K562 (cell line): Measurements from ENCODE around the gene GNG5. TPM values are rescaled to one million over a fixed set of nuclear protein-coding genes. Genes with fewer than 3 reads are reported as not detected.

ENCODE experiments used
- CEBPB ChIP-seq: fragments of 450-650 bp; IDR thresholded peaks from 2 replicates; pipeline ENCODE4 v1.6.1; 2016; ENCODE audit warnings: missing genetic modification characterization, missing compliant biosample characterization
- EP400 ChIP-seq: fragments of 450-650 bp; IDR thresholded peaks from 2 replicates; pipeline ENCODE4 v1.6.1; 2017; ENCODE audit warnings: antibody characterized with exemption, mild to moderate bottlenecking, moderate library complexity
- ETV1 ChIP-seq: fragments of 450-650 bp; conservative IDR thresholded peaks from 2 replicates; pipeline ENCODE4 v1.6.1; 2016; ENCODE audit warnings: missing genetic modification characterization, control low read depth, low read depth, missing compliant biosample characterization
- GABPA ChIP-seq: fragments of 200-800 bp; sonication (Bioruptor generic); conservative IDR thresholded peaks from 2 replicates; pipeline ENCODE4 v1.6.1; 2016; ENCODE audit warnings: low read depth, missing genetic modification characterization, missing compliant biosample characterization
- GABPB1 ChIP-seq: sonication (generic); formaldehyde crosslinking; IDR thresholded peaks from 2 replicates; pipeline ENCODE4 v1.8.0; 2022; ENCODE audit warnings: mild to moderate bottlenecking, missing genetic modification reagents
- HCFC1 ChIP-seq: IDR thresholded peaks from 2 replicates; pipeline ENCODE4 v1.6.1; 2012; ENCODE audit warnings: low read depth, low read length, improper control_type of control experiment
- HSF4 ChIP-seq: fragments of 250-450 bp; sonication (Bioruptor Pico); IDR thresholded peaks from 2 replicates; pipeline ENCODE4 v2.1.2; 2022; ENCODE audit warnings: mild to moderate bottlenecking, moderate library complexity, borderline replicate concordance
- KLF16 ChIP-seq: IDR thresholded peaks from 2 replicates; pipeline ENCODE4 v1.6.1; 2016; ENCODE audit warnings: antibody characterized with exemption
- LEF1 ChIP-seq: fragments of 450-650 bp; IDR thresholded peaks from 2 replicates; pipeline ENCODE4 v1.6.1; 2016; ENCODE audit warnings: mild to moderate bottlenecking
- MAZ ChIP-seq, 2 experiments: fragments of 450-650 bp in 1 of 2; sonication (generic) in 1 of 2; formaldehyde crosslinking; IDR thresholded peaks in 1 of 2; conservative IDR thresholded peaks in 1 of 2; 2 replicates each; pipeline versions ENCODE4 v1.4.0 to v1.5.0; 2020; ENCODE audit warnings: mild to moderate bottlenecking in 1 of 2, missing genetic modification reagents in 1 of 2
- MEF2D ChIP-seq: conservative IDR thresholded peaks from 2 replicates; pipeline ENCODE4 v1.6.1; 2016; ENCODE audit warnings: low read depth, missing genetic modification characterization, missing compliant biosample characterization
- PHF21A ChIP-seq: fragments of 450-650 bp; IDR thresholded peaks from 2 replicates; pipeline ENCODE4 v1.6.1; 2017; ENCODE audit warnings: low read depth, borderline replicate concordance
- RAD21 ChIP-seq, 2 experiments: fragments of 250-450 bp in 1 of 2; fragments of 450-650 bp in 1 of 2; sonication (Bioruptor Pico) in 1 of 2; formaldehyde crosslinking in 1 of 2; IDR thresholded peaks in 1 of 2; conservative IDR thresholded peaks in 1 of 2; 2 replicates each; pipeline versions ENCODE4 v1.4.0 to v1.8.0; 2020 to 2022; ENCODE audit warnings: mild to moderate bottlenecking in 2 of 2, moderate library complexity in 1 of 2
- RBFOX2 ChIP-seq: fragments of 200-400 bp; formaldehyde crosslinking; IDR thresholded peaks from 2 replicates; pipeline ENCODE4 v1.6.1; 2017; ENCODE audit warnings: low read depth, mild to moderate bottlenecking, low read length, moderate library complexity
- SMARCC2 ChIP-seq: fragments of 450-650 bp; IDR thresholded peaks from 2 replicates; pipeline ENCODE4 v1.6.1; 2017; ENCODE audit warnings: antibody characterized with exemption, moderate library complexity, mild to moderate bottlenecking, low read depth
- SMARCE1 ChIP-seq: fragments of 450-650 bp; IDR thresholded peaks from 2 replicates; pipeline ENCODE4 v1.7.1; 2016; ENCODE audit warnings: mild to moderate bottlenecking
- SUPT5H ChIP-seq: fragments of 450-650 bp; IDR thresholded peaks from 2 replicates; pipeline ENCODE4 v1.6.1; 2016
- TAF15 ChIP-seq: fragments of 200-400 bp; formaldehyde crosslinking; IDR thresholded peaks from 2 replicates; pipeline ENCODE4 v1.6.1; 2017; ENCODE audit warnings: mild to moderate bottlenecking, low read depth, low read length, moderate library complexity
- ZNF232 ChIP-seq: sonication (generic); formaldehyde crosslinking; IDR thresholded peaks from 2 replicates; pipeline ENCODE4 v1.8.0; 2022; ENCODE audit warnings: mild to moderate bottlenecking, missing genetic modification reagents
- ZNF668 ChIP-seq: fragments of 250-450 bp; sonication (Bioruptor Pico); IDR thresholded peaks from 2 replicates; pipeline ENCODE4 v1.8.0; 2022; ENCODE audit warnings: mild to moderate bottlenecking, inconsistent platforms
- polyA plus RNA-seq, 8 experiments: library from polyadenylated mRNA; depleted of rRNA in 4 of 8; stranded (reverse) in 5 of 8; unstranded in 3 of 8; fragments of >200 nt; fragmentation: Nextera tagmentation in 2 of 8; fragmentation: Illumina TruSeq in 1 of 8; extraction: Ambion mirVana in 2 of 8; extraction: Trizol in 1 of 8; gene quantifications; 2 replicates each; pipeline versions ENCODE4 v1.2.1 to v1.2.3, GENCODE V29; 2011 to 2014; ENCODE audit warnings: inconsistent platforms in 1 of 8, missing spikeins in 1 of 8
- total RNA-seq, 7 experiments: library from RNA; depleted of rRNA in 6 of 7; stranded (reverse); fragments of >200 nt in 6 of 7; fragmentation: Illumina TruSeq in 2 of 7; extraction: Trizol in 2 of 7; gene quantifications; 2 replicates each; pipeline versions ENCODE4 v1.2.1 to v1.2.3, GENCODE V29; 2011 to 2021; ENCODE audit warnings: low replicate concordance in 1 of 7
- TF ChIP-seq, protein P1 (sequence below): fragments of 250-450 bp; sonication (Bioruptor Pico); IDR thresholded peaks from 2 replicates; pipeline ENCODE4 v1.4.0; 2020; ENCODE audit warnings: mild to moderate bottlenecking
- TF ChIP-seq, protein P2 (sequence below): fragments of 250-450 bp; sonication (Bioruptor Pico); IDR thresholded peaks from 2 replicates; pipeline ENCODE4 v1.8.0; 2021; ENCODE audit warnings: moderate library complexity, mild to moderate bottlenecking, inconsistent platforms
- TF ChIP-seq, protein P3 (sequence below), 2 experiments: fragments of 200-800 bp in 1 of 2; sonication (Bioruptor generic) in 1 of 2; sonication (generic) in 1 of 2; formaldehyde crosslinking in 1 of 2; IDR thresholded peaks in 1 of 2; conservative IDR thresholded peaks in 1 of 2; 2 replicates each; pipeline versions ENCODE4 v1.5.0 to v1.6.1; 2016 to 2020; ENCODE audit warnings: missing compliant biosample characterization in 1 of 2, missing genetic modification characterization in 1 of 2, missing genetic modification reagents in 1 of 2

Gene GNG5
- total and polyA plus RNA-seq, 9 of the 15 experiments (the other 6 are each of a cell fraction or from before 2014, with no cell fraction given) = 61.9 to 243 (median 150) TPM

DNA sequence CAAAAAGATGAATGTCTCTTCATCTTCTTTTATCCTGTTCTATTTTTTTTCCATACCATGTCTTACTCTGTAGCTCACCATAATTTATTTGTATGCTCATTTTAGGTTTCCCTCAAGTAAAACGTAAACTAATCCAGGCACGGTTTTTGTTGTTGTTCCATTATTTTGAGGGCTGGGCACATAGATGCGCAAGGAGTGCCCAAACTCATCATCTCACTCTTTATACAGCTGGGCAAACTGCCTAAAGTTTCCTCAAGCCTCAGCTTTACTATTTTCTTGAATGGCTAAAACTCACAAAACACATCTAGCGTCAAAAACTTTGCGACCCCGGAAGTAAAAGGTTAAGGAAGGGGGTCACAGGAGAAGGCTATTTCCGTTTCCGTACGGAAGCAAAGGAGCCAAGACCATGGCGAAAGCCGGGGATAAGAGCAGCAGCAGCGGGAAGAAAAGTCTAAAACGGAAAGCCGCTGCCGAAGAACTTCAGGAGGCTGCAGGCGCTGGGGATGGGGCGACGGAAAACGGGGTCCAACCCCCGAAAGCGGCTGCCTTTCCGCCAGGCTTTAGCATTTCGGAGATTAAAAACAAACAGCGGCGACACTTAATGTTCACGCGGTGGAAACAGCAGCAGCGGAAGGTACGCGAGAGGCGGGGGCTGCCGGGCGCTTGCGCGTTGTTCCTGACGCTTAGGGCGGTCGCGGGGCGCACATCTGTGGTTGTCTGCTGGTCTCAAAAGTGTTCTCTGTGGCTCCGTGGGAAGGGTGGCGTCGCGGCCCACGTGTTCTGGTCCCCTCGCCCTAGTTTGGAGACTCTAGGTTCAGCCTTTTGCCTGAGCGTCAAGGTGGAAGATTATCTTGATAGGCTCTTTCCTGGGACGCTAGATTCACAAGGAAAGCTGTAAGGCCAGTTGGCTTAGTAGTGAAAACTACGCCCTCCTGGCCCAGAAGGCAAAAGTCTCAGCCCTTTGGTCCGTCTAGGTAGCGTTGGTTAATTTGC, 27.2 kb downstream of the GNG5 start, which contains the start of gene RPF1 (continued):
- TF ChIP-seq, protein P1, sequence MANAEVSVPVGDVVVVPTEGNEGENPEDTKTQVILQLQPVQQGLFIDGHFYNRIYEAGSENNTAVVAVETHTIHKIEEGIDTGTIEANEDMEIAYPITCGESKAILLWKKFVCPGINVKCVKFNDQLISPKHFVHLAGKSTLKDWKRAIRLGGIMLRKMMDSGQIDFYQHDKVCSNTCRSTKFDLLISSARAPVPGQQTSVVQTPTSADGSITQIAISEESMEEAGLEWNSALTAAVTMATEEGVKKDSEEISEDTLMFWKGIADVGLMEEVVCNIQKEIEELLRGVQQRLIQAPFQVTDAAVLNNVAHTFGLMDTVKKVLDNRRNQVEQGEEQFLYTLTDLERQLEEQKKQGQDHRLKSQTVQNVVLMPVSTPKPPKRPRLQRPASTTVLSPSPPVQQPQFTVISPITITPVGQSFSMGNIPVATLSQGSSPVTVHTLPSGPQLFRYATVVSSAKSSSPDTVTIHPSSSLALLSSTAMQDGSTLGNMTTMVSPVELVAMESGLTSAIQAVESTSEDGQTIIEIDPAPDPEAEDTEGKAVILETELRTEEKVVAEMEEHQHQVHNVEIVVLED (CRISPR knock-in tag) = 0 out of 2 replicates have a peak, but pooled peaks have one; percentile 11
- TF ChIP-seq ZNF232 (CRISPR knock-in tag) (no peak), LEF1 (peak; percentile 35; the same call in 1 of the 2 replicates), HCFC1 (peak; percentile 71), CEBPB (tag) (no peak), MEF2D (peak; percentile 72; the same call in 1 of the 2 replicates), GABPA (tag) (peak; percentile 100), EP400 (peak; percentile 94), PHF21A (no peak), ZNF668 (CRISPR knock-in tag) (no peak), GABPB1 (CRISPR knock-in tag) (peak; percentile 99), SMARCC2 (no peak), HSF4 (CRISPR knock-in tag) (no peak), SMARCE1 (no peak; the same call in 1 of the 2 replicates), ETV1 (tag) (peak; percentile 75), RAD21 (CRISPR knock-in tag; conservative IDR thresholded peaks at IDR 0.05 in 1 of 2, IDR thresholded peaks at IDR 0.05 in 1 of 2) (peak in 1 of 2 experiments; percentile 13; a peak in 1 of 4 replicates), KLF16 (no peak), MAZ (CRISPR knock-in tag; conservative IDR thresholded peaks at IDR 0.05 in 1 of 2, IDR thresholded peaks at IDR 0.05 in 1 of 2) (peak; percentile 41 to 51; a peak in 3 of 4 replicates), TAF15 (no peak), SUPT5H (peak; percentile 95), RBFOX2 (peak; percentile 92)
- TF ChIP-seq, protein P2, sequence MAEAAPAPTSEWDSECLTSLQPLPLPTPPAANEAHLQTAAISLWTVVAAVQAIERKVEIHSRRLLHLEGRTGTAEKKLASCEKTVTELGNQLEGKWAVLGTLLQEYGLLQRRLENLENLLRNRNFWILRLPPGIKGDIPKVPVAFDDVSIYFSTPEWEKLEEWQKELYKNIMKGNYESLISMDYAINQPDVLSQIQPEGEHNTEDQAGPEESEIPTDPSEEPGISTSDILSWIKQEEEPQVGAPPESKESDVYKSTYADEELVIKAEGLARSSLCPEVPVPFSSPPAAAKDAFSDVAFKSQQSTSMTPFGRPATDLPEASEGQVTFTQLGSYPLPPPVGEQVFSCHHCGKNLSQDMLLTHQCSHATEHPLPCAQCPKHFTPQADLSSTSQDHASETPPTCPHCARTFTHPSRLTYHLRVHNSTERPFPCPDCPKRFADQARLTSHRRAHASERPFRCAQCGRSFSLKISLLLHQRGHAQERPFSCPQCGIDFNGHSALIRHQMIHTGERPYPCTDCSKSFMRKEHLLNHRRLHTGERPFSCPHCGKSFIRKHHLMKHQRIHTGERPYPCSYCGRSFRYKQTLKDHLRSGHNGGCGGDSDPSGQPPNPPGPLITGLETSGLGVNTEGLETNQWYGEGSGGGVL = no peak
- TF ChIP-seq, protein P3, sequence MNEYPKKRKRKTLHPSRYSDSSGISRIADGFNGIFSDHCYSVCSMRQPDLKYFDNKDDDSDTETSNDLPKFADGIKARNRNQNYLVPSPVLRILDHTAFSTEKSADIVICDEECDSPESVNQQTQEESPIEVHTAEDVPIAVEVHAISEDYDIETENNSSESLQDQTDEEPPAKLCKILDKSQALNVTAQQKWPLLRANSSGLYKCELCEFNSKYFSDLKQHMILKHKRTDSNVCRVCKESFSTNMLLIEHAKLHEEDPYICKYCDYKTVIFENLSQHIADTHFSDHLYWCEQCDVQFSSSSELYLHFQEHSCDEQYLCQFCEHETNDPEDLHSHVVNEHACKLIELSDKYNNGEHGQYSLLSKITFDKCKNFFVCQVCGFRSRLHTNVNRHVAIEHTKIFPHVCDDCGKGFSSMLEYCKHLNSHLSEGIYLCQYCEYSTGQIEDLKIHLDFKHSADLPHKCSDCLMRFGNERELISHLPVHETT (CRISPR knock-in tag; conservative IDR thresholded peaks at IDR 0.05 in 1 of 2, IDR thresholded peaks at IDR 0.05 in 1 of 2) = peak in 1 of 2 experiments; percentile 68; a peak in 2 of 4 replicates
